Sigmoid colon (tissue), 7 donors: ENCODE measurements around the gene UROC1. TPM values are rescaled to one million over a fixed set of nuclear protein-coding genes. Genes with fewer than 3 reads are reported as not detected.

Source experiments
- DNase-seq: peaks from one replicate; pipeline ENCODE4 v3.0.0-alpha.2; 2019
- H3K27ac ChIP-seq, 4 donors: fragments of 200-600 bp; sonication (generic); one replicate each; pipeline ENCODE4 v1.5.1; 2016 to 2019; ENCODE audit warnings: mild to moderate bottlenecking in 1 of 4
- H3K27me3 ChIP-seq, 3 donors: fragments of 200-600 bp; sonication (generic); one replicate each; pipeline ENCODE4 v1.5.1; 2019; ENCODE audit warnings: mild to moderate bottlenecking in 1 of 3
- H3K36me3 ChIP-seq, 4 donors: fragments of 200-600 bp; sonication (generic); one replicate each; pipeline ENCODE4 v1.5.1; 2016 to 2019
- H3K4me1 ChIP-seq, 4 donors: fragments of 200-600 bp; sonication (generic); one replicate each; pipeline ENCODE4 v1.5.1; 2017 to 2019
- H3K4me3 ChIP-seq, 4 donors: fragments of 200-600 bp; sonication (generic); one replicate each; pipeline ENCODE4 v1.5.1; 2017 to 2019; ENCODE audit warnings: mild to moderate bottlenecking in 2 of 4, moderate library complexity in 1 of 4
- H3K9me3 ChIP-seq, 4 donors: fragments of 200-600 bp in 3 of 4; sonication (generic) in 3 of 4; one replicate each; pipeline versions ENCODE4 v1.5.1 to v1.6.1; 2013 to 2019
- CTCF ChIP-seq, 4 experiments: fragments of 450-650 bp in 3 of 4; fragments of 200-600 bp in 1 of 4; IDR thresholded peaks; one replicate each; pipeline ENCODE4 v1.5.1; 2016 to 2019; ENCODE audit warnings: antibody characterized with exemption in 4 of 4, mild to moderate bottlenecking in 3 of 4, moderate library complexity in 2 of 4
- EP300 ChIP-seq, 4 donors: sonication (generic); formaldehyde crosslinking; IDR thresholded peaks; one replicate each; pipeline ENCODE4 v1.6.1; 2017; ENCODE audit warnings: antibody characterized with exemption in 4 of 4
- POLR2A ChIP-seq, 2 donors: fragments of 450-650 bp; IDR thresholded peaks; one replicate each; pipeline ENCODE4 v1.6.1; 2016; ENCODE audit warnings: antibody characterized with exemption in 2 of 2, mild to moderate bottlenecking in 2 of 2, moderate library complexity in 2 of 2
- POLR2AphosphoS5 ChIP-seq, 4 donors: sonication (generic); formaldehyde crosslinking; IDR thresholded peaks; one replicate each; pipeline ENCODE4 v1.6.1; 2017; ENCODE audit warnings: antibody characterized with exemption in 4 of 4
- WGBS, 2 donors: extraction: QIAGEN DNeasy Blood & Tissue Kit; methylation state at CpG; one replicate each; pipeline ENCODE4 v1.1.7; 2013; 5-methylcytosine and 5-hydroxymethylcytosine counted together
- intact Hi-C: fragments of 100-400 bp; cut with DNase I; formaldehyde crosslinking; loops from one replicate; pipeline ENCODE4 v1.15.1; 2023
- polyA plus RNA-seq, 3 donors: library from polyadenylated mRNA; stranded (reverse); fragments of 200-250 nt; gene quantifications; one replicate each; pipeline ENCODE4 v1.2.3, GENCODE V29; 2013
- total RNA-seq, 4 donors: library from RNA; depleted of rRNA; stranded (reverse); fragments of >200 nt; gene quantifications; one replicate each; pipeline ENCODE4 v1.1.0, GENCODE V29; 2016
- donor health status: healthy with polysubstance abuse.
- donor health status: Bipolar disorder and iron deficiency.
- donor health status: healthy.

UROC1 gene
- total and polyA plus RNA-seq, 7 donors: 0.03 TPM; not detected in 6

- TF ChIP-seq CTCF (IDR thresholded peaks at IDR 0.05) (no peak), POLR2AphosphoS5 (IDR thresholded peaks at IDR 0.05) (no peak), EP300 (IDR thresholded peaks at IDR 0.05) (no peak), POLR2A (IDR thresholded peaks at IDR 0.05) (no peak)
- Histone ChIP-seq H3K9me3 (no peaks in the 10 kb centered on the region), H3K27ac (no peak overlapping the region), H3K4me1 (no peaks in the 10 kb centered on the region), H3K27me3 (no peaks in the 10 kb centered on the region), H3K36me3 (peaks cover 5 to 43% (median 11%) of the 10 kb centered on the region in 4 donors), H3K4me3 (no peak overlapping the region)
- 94% methylated on average over 8 of the region's 8 CpGs for WGBS, 2 donors
- intact Hi-C loops: no loop called here
- DNase-seq: peak; percentile 46
Measured at GRCh38 chr3:126434931-126435411, 82.6 kb downstream of the UROC1 start.

- no peak overlapping the region for H3K27ac ChIP-seq
- TF ChIP-seq EP300 (IDR thresholded peaks at IDR 0.05) (no peak), POLR2A (IDR thresholded peaks at IDR 0.05) (no peak), POLR2AphosphoS5 (IDR thresholded peaks at IDR 0.05) (no peak), CTCF (IDR thresholded peaks at IDR 0.05) (no peak)
- intact Hi-C loops: no loop called here
- H3K4me1 ChIP-seq: no peaks in the 10 kb centered on the region
- DNase-seq: peak; percentile 48
- WGBS, 2 donors: 80 to 92% methylated on average over 6 of the region's 6 CpGs
- no peaks in the 10 kb centered on the region for H3K9me3 ChIP-seq
- peaks cover 5 to 35% (median 11%) of the 10 kb centered on the region in 4 donors for H3K36me3 ChIP-seq
- no peaks in the 10 kb centered on the region for H3K27me3 ChIP-seq
- no peak overlapping the region for H3K4me3 ChIP-seq
Measured at GRCh38 chr3:126434264-126434590, 83.3 kb downstream of the UROC1 start.

GRCh38 chr3:126433496-126434263, 83.9 kb downstream of the UROC1 start:
- Histone ChIP-seq H3K9me3 (no peaks in the 10 kb centered on the region), H3K4me1 (no peaks in the 10 kb centered on the region), H3K36me3 (peaks cover 2 to 30% (median 11%) of the 10 kb centered on the region in 4 donors), H3K27me3 (no peaks in the 10 kb centered on the region), H3K27ac (no peak overlapping the region), H3K4me3 (no peak overlapping the region)
- intact Hi-C loops: no loop called here
- WGBS, 2 donors: 96 to 97% methylated on average over 13 of the region's 13 CpGs
- TF ChIP-seq POLR2A (IDR thresholded peaks at IDR 0.05): no peak
- TF ChIP-seq POLR2AphosphoS5 (IDR thresholded peaks at IDR 0.05): no peak
- no peak for TF ChIP-seq EP300 (IDR thresholded peaks at IDR 0.05)
- TF ChIP-seq CTCF (IDR thresholded peaks at IDR 0.05): no peak
- peak; percentile 65 for DNase-seq

DNA sequence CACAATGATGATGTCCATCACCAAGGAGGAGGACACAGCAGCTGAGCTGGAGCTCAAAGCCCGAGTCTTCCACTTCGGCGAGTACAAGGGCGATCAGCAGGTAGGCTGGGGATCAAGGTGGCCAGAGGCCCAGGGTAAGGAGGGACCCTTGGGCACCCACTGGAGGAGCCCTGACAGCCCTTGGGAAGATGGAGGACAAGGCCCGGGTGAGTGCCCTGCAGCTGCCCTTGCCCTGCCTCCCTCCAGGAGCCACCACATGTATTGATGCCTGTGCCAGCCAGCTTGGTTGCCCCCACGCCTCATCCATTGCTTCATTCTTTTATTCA, 84.5 kb downstream of the UROC1 start:
- no peak overlapping the region for H3K4me3 ChIP-seq
- intact Hi-C loops: no loop called here
- no peak overlapping the region for H3K27ac ChIP-seq
- TF ChIP-seq EP300 (IDR thresholded peaks at IDR 0.05): no peak
- no peak for TF ChIP-seq POLR2A (IDR thresholded peaks at IDR 0.05)
- TF ChIP-seq CTCF (IDR thresholded peaks at IDR 0.05): no peak
- TF ChIP-seq POLR2AphosphoS5 (IDR thresholded peaks at IDR 0.05): no peak
- peaks cover 0 to 3% (median 0%) of the 10 kb centered on the region in 4 donors for H3K9me3 ChIP-seq
- H3K4me1 ChIP-seq: no peaks in the 10 kb centered on the region
- H3K27me3 ChIP-seq: no peaks in the 10 kb centered on the region
- DNase-seq: peak; percentile 48
- 96 to 98% methylated on average over 6 of the region's 6 CpGs for WGBS, 2 donors
- peaks cover 0 to 24% (median 10%) of the 10 kb centered on the region in 4 donors for H3K36me3 ChIP-seq
